Smooth muscle cell of the umbilical artery (primary cell): Measurements from ENCODE around the gene ESCO1. TPM values are rescaled to one million over a fixed set of nuclear protein-coding genes. Genes with fewer than 3 reads are reported as not detected.

Source experiments
- total RNA-seq: library from RNA; depleted of rRNA; stranded (reverse); fragments of >200 nt; gene quantifications from 2 replicates; pipeline ENCODE4 v1.2.3, GENCODE V29; 2014

Gene ESCO1
- total RNA-seq = 14.6 and 17.4 TPM in 2 replicates

GRCh38 chr18:21600526-21601410 lies at the start of gene ESCO1:
Gene ESCO1 (minus strand): TSS chr18:21600704. CDS start chr18:21574843, 25,861 bp downstream.

GRCh38 chr18:21612125-21613039 lies 11.9 kb upstream of the ESCO1 start, which contains the start of gene SNRPD1:
Gene SNRPD1 (plus strand): TSS chr18:21612314. CDS start chr18:21612430, 116 bp downstream.

Other genes with a start within 250 kb of the ESCO1 start
- 7.7 and 14.1 TPM in 2 replicates for gene SNRPD1, start 11.6 kb upstream of the ESCO1 start, total RNA-seq
- gene ABHD3, start 104.1 kb upstream of the ESCO1 start, total RNA-seq = 5.9 and 6.2 TPM in 2 replicates
- gene MIB1, start 140.1 kb upstream of the ESCO1 start, total RNA-seq = 71.0 and 87.6 TPM in 2 replicates